ENCODE data around the gene NR1H2. TPM values are rescaled to one million over a fixed set of nuclear protein-coding genes. Genes with fewer than 3 reads are reported as not detected.

Gene NR1H2
- total and polyA plus RNA-seq, 10 of the 15 experiments (the other 5 are each of a cell fraction or from before 2014, with no cell fraction given): 0.05 to 54.2 (median 35.1) TPM

GRCh38 chr19:50419580-50420035 lies 43.4 kb downstream of the NR1H2 start (continued):
- TF ChIP-seq IKZF1 (conservative IDR thresholded peaks at IDR 0.05) (peak; percentile 68), ATF2 (IDR thresholded peaks at IDR 0.05; ENCODE audit: low read length) (no peak), SPI1 (IDR thresholded peaks at IDR 0.05; ENCODE audit: borderline replicate concordance, insufficient read depth, low read depth, low read length) (peak; percentile 23; the same call in 1 of the 2 replicates), WRNIP1 (IDR thresholded peaks at IDR 0.05; ENCODE audit: borderline replicate concordance, low read depth, low read length) (no peak), FOXK2 (IDR thresholded peaks at IDR 0.05) (no peak), ZZZ3 (IDR thresholded peaks at IDR 0.05; ENCODE audit: control insufficient read depth, insufficient read length, low read depth) (no peak), NR2F1 (conservative IDR thresholded peaks at IDR 0.05) (peak; percentile 78), EED (IDR thresholded peaks at IDR 0.05; ENCODE audit: low read depth) (no peak; the same call in 1 of the 2 replicates), CREB1 (IDR thresholded peaks at IDR 0.05; ENCODE audit: low read depth) (peak; percentile 54), ATF7 (IDR thresholded peaks at IDR 0.05; ENCODE audit: low read depth) (no peak), POLR2AphosphoS2 (IDR thresholded peaks at IDR 0.05; ENCODE audit: low read depth, low read length) (no peak), TBL1XR1 (IDR thresholded peaks at IDR 0.05; ENCODE audit: low read depth, low read length) (peak; percentile 89), BMI1 (IDR thresholded peaks at IDR 0.05; ENCODE audit: borderline replicate concordance) (no peak), ZBTB4 (CRISPR knock-in tag; IDR thresholded peaks at IDR 0.05) (no peak), CBX3 (IDR thresholded peaks at IDR 0.05; ENCODE audit: borderline replicate concordance, low read depth) (no peak), KAT2A (conservative IDR thresholded peaks at IDR 0.05; ENCODE audit: control insufficient read depth, low read depth, low read length) (no peak), TAF1 (IDR thresholded peaks at IDR 0.05; ENCODE audit: borderline replicate concordance, low read depth, low read length) (0 out of 2 replicates have a peak, but pooled peaks have one; percentile 14), SRF (IDR thresholded peaks at IDR 0.05; ENCODE audit: low read depth in 2 of 2, low read length in 2 of 2) (no peak), TCF7 (IDR thresholded peaks at IDR 0.05; ENCODE audit: borderline replicate concordance) (no peak), EP300 (IDR thresholded peaks at IDR 0.05; ENCODE audit: borderline replicate concordance in 1 of 2, control insufficient read depth in 1 of 2, low read depth in 2 of 2, low read length in 2 of 2) (peak in 1 of 2 experiments; percentile 64; a peak in 2 of 4 replicates), IRF4 (IDR thresholded peaks at IDR 0.05; ENCODE audit: low read depth, low read length) (no peak), GATAD2B (conservative IDR thresholded peaks at IDR 0.05; ENCODE audit: low read depth) (peak; percentile 65; the same call in 1 of the 2 replicates), NFIC (IDR thresholded peaks at IDR 0.05; ENCODE audit: low read depth, low read length) (peak; percentile 44; the same call in 1 of the 2 replicates)
- TF ChIP-seq, protein P1, sequence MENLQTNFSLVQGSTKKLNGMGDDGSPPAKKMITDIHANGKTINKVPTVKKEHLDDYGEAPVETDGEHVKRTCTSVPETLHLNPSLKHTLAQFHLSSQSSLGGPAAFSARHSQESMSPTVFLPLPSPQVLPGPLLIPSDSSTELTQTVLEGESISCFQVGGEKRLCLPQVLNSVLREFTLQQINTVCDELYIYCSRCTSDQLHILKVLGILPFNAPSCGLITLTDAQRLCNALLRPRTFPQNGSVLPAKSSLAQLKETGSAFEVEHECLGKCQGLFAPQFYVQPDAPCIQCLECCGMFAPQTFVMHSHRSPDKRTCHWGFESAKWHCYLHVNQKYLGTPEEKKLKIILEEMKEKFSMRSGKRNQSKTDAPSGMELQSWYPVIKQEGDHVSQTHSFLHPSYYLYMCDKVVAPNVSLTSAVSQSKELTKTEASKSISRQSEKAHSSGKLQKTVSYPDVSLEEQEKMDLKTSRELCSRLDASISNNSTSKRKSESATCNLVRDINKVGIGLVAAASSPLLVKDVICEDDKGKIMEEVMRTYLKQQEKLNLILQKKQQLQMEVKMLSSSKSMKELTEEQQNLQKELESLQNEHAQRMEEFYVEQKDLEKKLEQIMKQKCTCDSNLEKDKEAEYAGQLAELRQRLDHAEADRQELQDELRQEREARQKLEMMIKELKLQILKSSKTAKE (IDR thresholded peaks at IDR 0.05; ENCODE audit: low read depth, poor library complexity, severe bottlenecking): peak; percentile 55
- TF ChIP-seq, protein P2, sequence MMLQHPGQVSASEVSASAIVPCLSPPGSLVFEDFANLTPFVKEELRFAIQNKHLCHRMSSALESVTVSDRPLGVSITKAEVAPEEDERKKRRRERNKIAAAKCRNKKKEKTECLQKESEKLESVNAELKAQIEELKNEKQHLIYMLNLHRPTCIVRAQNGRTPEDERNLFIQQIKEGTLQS (IDR thresholded peaks at IDR 0.05; ENCODE audit: borderline replicate concordance, extremely low read depth, low read depth, low read length): no peak

Measured in GM12878 (cell line).